Activated T-helper 17 cell treated with anti-CD3 and anti-CD28 coated beads, Interleukin-2, amount 50 U/mL, for 72 hours (primary cell): ENCODE results near the gene ARHGAP26. TPM values are rescaled to one million over a fixed set of nuclear protein-coding genes. Genes with fewer than 3 reads are reported as not detected.

Experiments
- ATAC-seq: fragments of 150-1000 bp; cut with Tn5 transposase; replicated peaks from 2 replicates; pipeline ENCODE4 v1.10.0; 2021; ENCODE audit warnings: mild to moderate bottlenecking, moderate library complexity
- H3K27ac Mint-ChIP-seq: one replicate; pipeline ENCODE4 v1.8.0; 2022; ENCODE audit warnings: mixed read lengths
- H3K27me3 Mint-ChIP-seq: one replicate; pipeline ENCODE4 v1.8.0; 2022; ENCODE audit warnings: mixed read lengths
- H3K36me3 Mint-ChIP-seq: one replicate; pipeline ENCODE4 v1.8.0; 2022; ENCODE audit warnings: low read depth, mild to moderate bottlenecking, mixed read lengths
- H3K4me1 Mint-ChIP-seq: one replicate; pipeline ENCODE4 v1.8.0; 2022; ENCODE audit warnings: mixed read lengths
- H3K4me3 Mint-ChIP-seq: one replicate; pipeline ENCODE4 v1.8.0; 2022; ENCODE audit warnings: mild to moderate bottlenecking, mixed read lengths
- H3K9me3 Mint-ChIP-seq: one replicate; pipeline ENCODE4 v1.8.0; 2022; ENCODE audit warnings: mixed read lengths
- total RNA-seq, 2 donors: library from RNA; stranded (reverse); gene quantifications; one replicate each; pipeline ENCODE4 v1.2.3, GENCODE V29; 2022

Gene ARHGAP26
- total RNA-seq, result 10 to 100 TPM in 1 of 2 donors, 1 to 10 TPM in 1; 7.8 to 12.0 TPM

- H3K27me3 Mint-ChIP-seq, result no peaks in the 10 kb centered on the region
- peaks cover 21% of the 10 kb centered on the region for H3K4me1 Mint-ChIP-seq
- H3K27ac Mint-ChIP-seq, result peak within 1 kb of the TSS; percentile 83
- H3K9me3 Mint-ChIP-seq, result no peaks in the 10 kb centered on the region
- ATAC-seq, result peak; percentile 94
- peak within 1 kb of the TSS; percentile 91 for H3K4me3 Mint-ChIP-seq
- H3K36me3 Mint-ChIP-seq, result no peaks in the 10 kb centered on the region
Measured at GRCh38 chr5:142769793-142770649, at the start of gene ARHGAP26. TSS of gene ARHGAP26 (plus strand) at chr5:142770377. CDS start at chr5:142770762, 385 bp downstream.

- Mint-ChIP-seq H3K9me3 (no peaks in the 10 kb centered on the region), H3K36me3 (no peaks in the 10 kb centered on the region), H3K27ac (no peak overlapping the region), H3K27me3 (peaks cover 19% of the 10 kb centered on the region), H3K4me3 (no peak overlapping the region), H3K4me1 (no peaks in the 10 kb centered on the region)
- ATAC-seq, result no peak
Measured at GRCh38 chr5:142720641-142721271, 49.4 kb upstream of the ARHGAP26 start.

- ATAC-seq, result no peak
- no peaks in the 10 kb centered on the region for H3K4me1 Mint-ChIP-seq
- no peak overlapping the region for H3K27ac Mint-ChIP-seq
Measured at GRCh38 chr5:142722146-142722545, 48.0 kb upstream of the ARHGAP26 start.

GRCh38 chr5:142722896-142723295 is 47.3 kb upstream of the ARHGAP26 start:
- no peaks in the 10 kb centered on the region for H3K36me3 Mint-ChIP-seq
- no peaks in the 10 kb centered on the region for H3K4me1 Mint-ChIP-seq
- no peaks in the 10 kb centered on the region for H3K9me3 Mint-ChIP-seq
- H3K27ac Mint-ChIP-seq, result no peak overlapping the region
- peaks cover 15% of the 10 kb centered on the region for H3K27me3 Mint-ChIP-seq
- H3K4me3 Mint-ChIP-seq, result no peak overlapping the region
- ATAC-seq, result no peak

More at GRCh38 chr5:142722146-142722545, 48.0 kb upstream of the ARHGAP26 start:
- no peaks in the 10 kb centered on the region for H3K9me3 Mint-ChIP-seq
- no peak overlapping the region for H3K4me3 Mint-ChIP-seq
- H3K27me3 Mint-ChIP-seq, result peaks cover 15% of the 10 kb centered on the region
- H3K36me3 Mint-ChIP-seq, result no peaks in the 10 kb centered on the region

- H3K27me3 Mint-ChIP-seq, result peaks cover 7% of the 10 kb centered on the region
- H3K36me3 Mint-ChIP-seq, result no peaks in the 10 kb centered on the region
- H3K9me3 Mint-ChIP-seq, result no peaks in the 10 kb centered on the region
- no peaks in the 10 kb centered on the region for H3K4me1 Mint-ChIP-seq
- no peak for ATAC-seq
- H3K4me3 Mint-ChIP-seq, result no peak overlapping the region
- no peak overlapping the region for H3K27ac Mint-ChIP-seq
Measured at GRCh38 chr5:142724821-142725220, 45.4 kb upstream of the ARHGAP26 start.

- no peak for ATAC-seq
- H3K4me1 Mint-ChIP-seq, result no peaks in the 10 kb centered on the region
- no peak overlapping the region for H3K4me3 Mint-ChIP-seq
- no peaks in the 10 kb centered on the region for H3K36me3 Mint-ChIP-seq
- no peak overlapping the region for H3K27ac Mint-ChIP-seq
- peaks cover 7% of the 10 kb centered on the region for H3K27me3 Mint-ChIP-seq
- no peaks in the 10 kb centered on the region for H3K9me3 Mint-ChIP-seq
Measured at GRCh38 chr5:142725231-142726187, 44.7 kb upstream of the ARHGAP26 start.

GRCh38 chr5:142726188-142726731 is 43.9 kb upstream of the ARHGAP26 start:
- Mint-ChIP-seq H3K9me3 (no peaks in the 10 kb centered on the region), H3K27ac (no peak overlapping the region), H3K27me3 (peaks cover 7% of the 10 kb centered on the region), H3K4me1 (no peaks in the 10 kb centered on the region), H3K36me3 (no peaks in the 10 kb centered on the region), H3K4me3 (no peak overlapping the region)
- ATAC-seq, result peak; percentile 45

- Mint-ChIP-seq H3K9me3 (no peaks in the 10 kb centered on the region), H3K36me3 (no peaks in the 10 kb centered on the region), H3K4me1 (no peaks in the 10 kb centered on the region), H3K27me3 (peaks cover 7% of the 10 kb centered on the region), H3K27ac (no peak overlapping the region), H3K4me3 (no peak overlapping the region)
- no peak for ATAC-seq
Measured at GRCh38 chr5:142727735-142728047, 42.5 kb upstream of the ARHGAP26 start.

GRCh38 chr5:142735323-142736246 is 34.6 kb upstream of the ARHGAP26 start:
- no peak overlapping the region for H3K4me3 Mint-ChIP-seq
- H3K9me3 Mint-ChIP-seq, result no peaks in the 10 kb centered on the region
- H3K36me3 Mint-ChIP-seq, result no peaks in the 10 kb centered on the region
- H3K27me3 Mint-ChIP-seq, result peaks cover 5% of the 10 kb centered on the region
- peaks cover 5% of the 10 kb centered on the region for H3K4me1 Mint-ChIP-seq
- no peak for ATAC-seq
- no peak overlapping the region for H3K27ac Mint-ChIP-seq

- peaks cover 5% of the 10 kb centered on the region for H3K27me3 Mint-ChIP-seq
- ATAC-seq, result no peak
- H3K4me1 Mint-ChIP-seq, result peaks cover 5% of the 10 kb centered on the region
- H3K27ac Mint-ChIP-seq, result no peak overlapping the region
- H3K9me3 Mint-ChIP-seq, result no peaks in the 10 kb centered on the region
- no peak overlapping the region for H3K4me3 Mint-ChIP-seq
- no peaks in the 10 kb centered on the region for H3K36me3 Mint-ChIP-seq
Measured at GRCh38 chr5:142736247-142736632, 33.9 kb upstream of the ARHGAP26 start.

- peaks cover 5% of the 10 kb centered on the region for H3K27me3 Mint-ChIP-seq
- peaks cover 5% of the 10 kb centered on the region for H3K4me1 Mint-ChIP-seq
- H3K27ac Mint-ChIP-seq, result no peak overlapping the region
- no peak for ATAC-seq
- no peaks in the 10 kb centered on the region for H3K9me3 Mint-ChIP-seq
- no peaks in the 10 kb centered on the region for H3K36me3 Mint-ChIP-seq
- H3K4me3 Mint-ChIP-seq, result no peak overlapping the region
Measured at GRCh38 chr5:142737179-142737578, 33.0 kb upstream of the ARHGAP26 start.

GRCh38 chr5:142740474-142741242 is 29.5 kb upstream of the ARHGAP26 start:
- no peaks in the 10 kb centered on the region for H3K9me3 Mint-ChIP-seq
- H3K27me3 Mint-ChIP-seq, result peaks cover 9% of the 10 kb centered on the region
- no peak for ATAC-seq
- H3K36me3 Mint-ChIP-seq, result no peaks in the 10 kb centered on the region
- H3K4me3 Mint-ChIP-seq, result no peak overlapping the region
- H3K27ac Mint-ChIP-seq, result no peak overlapping the region
- no peaks in the 10 kb centered on the region for H3K4me1 Mint-ChIP-seq
